ENCODE data around the gene MTMR1.

DNA sequence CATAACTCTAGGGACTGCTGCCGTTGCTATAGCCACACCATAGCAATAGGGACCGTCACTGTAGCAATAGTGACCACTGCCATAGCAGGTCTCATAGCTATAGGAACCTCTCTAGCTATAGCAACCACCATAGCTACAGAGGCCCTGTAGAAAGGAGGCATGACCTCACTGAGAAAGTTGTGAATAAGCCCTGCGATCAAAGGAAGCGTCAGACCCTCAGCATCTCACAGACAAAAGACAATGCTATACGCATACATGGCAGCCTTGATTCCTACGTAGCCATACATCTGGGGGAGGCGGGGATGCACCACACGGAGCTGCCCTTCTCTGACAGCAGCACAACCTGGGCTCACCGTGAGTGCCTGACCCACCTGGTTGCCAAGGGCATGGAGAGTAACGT lies 88.5 kb downstream of the MTMR1 start:
- TF ChIP-seq KDM1A (IDR thresholded peaks at IDR 0.05; ENCODE audit: low read depth) (no peak), NFE2L2 (conservative IDR thresholded peaks at IDR 0.05; ENCODE audit: low read length) (no peak), POLR2A (IDR thresholded peaks at IDR 0.05; ENCODE audit: low read length) (no peak)
- TF ChIP-seq, protein P1, sequence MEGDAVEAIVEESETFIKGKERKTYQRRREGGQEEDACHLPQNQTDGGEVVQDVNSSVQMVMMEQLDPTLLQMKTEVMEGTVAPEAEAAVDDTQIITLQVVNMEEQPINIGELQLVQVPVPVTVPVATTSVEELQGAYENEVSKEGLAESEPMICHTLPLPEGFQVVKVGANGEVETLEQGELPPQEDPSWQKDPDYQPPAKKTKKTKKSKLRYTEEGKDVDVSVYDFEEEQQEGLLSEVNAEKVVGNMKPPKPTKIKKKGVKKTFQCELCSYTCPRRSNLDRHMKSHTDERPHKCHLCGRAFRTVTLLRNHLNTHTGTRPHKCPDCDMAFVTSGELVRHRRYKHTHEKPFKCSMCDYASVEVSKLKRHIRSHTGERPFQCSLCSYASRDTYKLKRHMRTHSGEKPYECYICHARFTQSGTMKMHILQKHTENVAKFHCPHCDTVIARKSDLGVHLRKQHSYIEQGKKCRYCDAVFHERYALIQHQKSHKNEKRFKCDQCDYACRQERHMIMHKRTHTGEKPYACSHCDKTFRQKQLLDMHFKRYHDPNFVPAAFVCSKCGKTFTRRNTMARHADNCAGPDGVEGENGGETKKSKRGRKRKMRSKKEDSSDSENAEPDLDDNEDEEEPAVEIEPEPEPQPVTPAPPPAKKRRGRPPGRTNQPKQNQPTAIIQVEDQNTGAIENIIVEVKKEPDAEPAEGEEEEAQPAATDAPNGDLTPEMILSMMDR (IDR thresholded peaks at IDR 0.05): no peak
